MM.1S (cell line): ENCODE measurements around the gene PITPNM3.

Source experiments
- DNase-seq: peaks from one replicate; pipeline ENCODE4 v3.0.0-alpha.2; 2015
- H2AFZ ChIP-seq: fragments of 300-600 bp; sonication (generic); 2 replicates; pipeline ENCODE4 v1.6.0; 2016; ENCODE audit warnings: antibody characterized with exemption, low read length
- H3F3A ChIP-seq: fragments of 300-600 bp; sonication (generic); 2 replicates; pipeline ENCODE4 v1.6.1; 2016; ENCODE audit warnings: mild to moderate bottlenecking, antibody characterized with exemption, low read length, moderate library complexity, mixed read lengths; ENCODE audit not compliant: insufficient read depth
- H3K27ac ChIP-seq: fragments of 300-600 bp; sonication (generic); 2 replicates; pipeline ENCODE4 v1.5.1; 2016; ENCODE audit warnings: mild to moderate bottlenecking, low read length
- H3K27me3 ChIP-seq: fragments of 300-600 bp; sonication (generic); replicated peaks from 2 replicates; pipeline ENCODE4 v1.6.0; 2016; ENCODE audit warnings: low read length; ENCODE audit not compliant: insufficient read depth
- H3K36me3 ChIP-seq: fragments of 300-600 bp; sonication (generic); replicated peaks from 2 replicates; pipeline ENCODE4 v1.6.1; 2016; ENCODE audit warnings: mild to moderate bottlenecking, low read length, mixed read lengths; ENCODE audit not compliant: insufficient read depth
- H3K4me1 ChIP-seq: fragments of 300-600 bp; sonication (generic); 2 replicates; pipeline ENCODE4 v1.6.1; 2016; ENCODE audit warnings: low read length, mixed read lengths
- H3K4me2 ChIP-seq: fragments of 300-600 bp; sonication (generic); 2 replicates; pipeline ENCODE4 v1.6.0; 2016; ENCODE audit warnings: low read depth, low read length
- H3K4me3 ChIP-seq: fragments of 300-600 bp; sonication (generic); 2 replicates; pipeline ENCODE4 v1.5.1; 2016; ENCODE audit warnings: low read length, mixed read lengths
- H3K79me2 ChIP-seq: fragments of 300-600 bp; sonication (generic); 2 replicates; pipeline ENCODE4 v1.6.1; 2016; ENCODE audit warnings: mixed run types, low read length, mixed read lengths
- H3K9ac ChIP-seq: fragments of 300-600 bp; sonication (generic); 2 replicates; pipeline ENCODE4 v1.6.1; 2016; ENCODE audit warnings: low read length, mixed read lengths
- H3K9me2 ChIP-seq: fragments of 300-600 bp; sonication (generic); replicated peaks from 2 replicates; pipeline ENCODE4 v1.6.1; 2016; ENCODE audit warnings: mild to moderate bottlenecking, low read length, mixed read lengths; ENCODE audit not compliant: insufficient read depth
- H3K9me3 ChIP-seq: fragments of 300-600 bp; sonication (generic); replicated peaks from 2 replicates; pipeline ENCODE4 v1.6.1; 2016; ENCODE audit warnings: mild to moderate bottlenecking, low read length, mixed read lengths; ENCODE audit not compliant: insufficient read depth
- H4K20me1 ChIP-seq: fragments of 300-600 bp; sonication (generic); 2 replicates; pipeline ENCODE4 v1.6.1; 2016; ENCODE audit warnings: mild to moderate bottlenecking, low read length, moderate library complexity, mixed read lengths; ENCODE audit not compliant: insufficient read depth
- EZH2 ChIP-seq: fragments of 300-600 bp; sonication (generic); optimal IDR thresholded peaks from 2 replicates; pipeline ENCODE3; 2017; ENCODE audit warnings: low read depth, mild to moderate bottlenecking, antibody characterized with exemption, low read length, mixed read lengths
- EZH2phosphoT487 ChIP-seq: fragments of 300-600 bp; sonication (generic); IDR thresholded peaks from 2 replicates; pipeline ENCODE4 v1.6.1; 2018; ENCODE audit warnings: antibody characterized with exemption, low read length
- TF ChIP-seq, protein P1 (sequence below): fragments of 300-600 bp; sonication (generic); IDR thresholded peaks from 2 replicates; pipeline ENCODE4 v1.5.1; 2016; ENCODE audit warnings: antibody characterized with exemption, low read length, mixed read lengths

The PITPNM3 gene

DNA sequence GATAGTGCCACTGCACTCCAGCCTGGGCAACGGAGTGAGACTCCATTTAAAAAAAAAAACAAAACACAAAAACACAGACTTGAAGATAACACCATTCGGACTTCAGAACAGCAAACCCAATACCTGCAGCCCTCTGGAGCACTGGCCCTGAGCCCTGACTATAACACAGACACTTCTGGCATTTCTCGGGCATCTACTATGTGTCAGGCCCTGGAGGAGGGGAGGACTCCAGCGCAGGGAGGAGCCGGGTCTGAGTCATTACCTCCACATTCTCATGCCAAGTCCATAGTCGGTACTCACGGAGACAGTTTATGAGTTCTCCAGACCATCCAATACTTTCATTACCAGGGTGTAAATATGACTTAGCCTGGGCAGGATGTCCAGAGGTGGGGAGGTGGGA lies 48.8 kb downstream of the PITPNM3 start:
- Histone ChIP-seq H3K9me2 (no peaks in the 10 kb centered on the region), H2AFZ (no peak overlapping the region), H3K9me3 (no peaks in the 10 kb centered on the region), H3K4me2 (no peak overlapping the region), H3F3A (no peaks in the 10 kb centered on the region), H4K20me1 (no peaks in the 10 kb centered on the region), H3K4me3 (no peak overlapping the region), H3K27me3 (peaks cover 10% of the 10 kb centered on the region; the same call in 1 of the 2 replicates), H3K4me1 (no peaks in the 10 kb centered on the region), H3K27ac (no peak overlapping the region), H3K36me3 (no peaks in the 10 kb centered on the region), H3K79me2 (no peaks in the 10 kb centered on the region), H3K9ac (no peak overlapping the region)
- TF ChIP-seq EZH2phosphoT487: no peak
- TF ChIP-seq, protein P1, sequence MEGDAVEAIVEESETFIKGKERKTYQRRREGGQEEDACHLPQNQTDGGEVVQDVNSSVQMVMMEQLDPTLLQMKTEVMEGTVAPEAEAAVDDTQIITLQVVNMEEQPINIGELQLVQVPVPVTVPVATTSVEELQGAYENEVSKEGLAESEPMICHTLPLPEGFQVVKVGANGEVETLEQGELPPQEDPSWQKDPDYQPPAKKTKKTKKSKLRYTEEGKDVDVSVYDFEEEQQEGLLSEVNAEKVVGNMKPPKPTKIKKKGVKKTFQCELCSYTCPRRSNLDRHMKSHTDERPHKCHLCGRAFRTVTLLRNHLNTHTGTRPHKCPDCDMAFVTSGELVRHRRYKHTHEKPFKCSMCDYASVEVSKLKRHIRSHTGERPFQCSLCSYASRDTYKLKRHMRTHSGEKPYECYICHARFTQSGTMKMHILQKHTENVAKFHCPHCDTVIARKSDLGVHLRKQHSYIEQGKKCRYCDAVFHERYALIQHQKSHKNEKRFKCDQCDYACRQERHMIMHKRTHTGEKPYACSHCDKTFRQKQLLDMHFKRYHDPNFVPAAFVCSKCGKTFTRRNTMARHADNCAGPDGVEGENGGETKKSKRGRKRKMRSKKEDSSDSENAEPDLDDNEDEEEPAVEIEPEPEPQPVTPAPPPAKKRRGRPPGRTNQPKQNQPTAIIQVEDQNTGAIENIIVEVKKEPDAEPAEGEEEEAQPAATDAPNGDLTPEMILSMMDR: no peak
- no peak for TF ChIP-seq EZH2
- DNase-seq: no peak

DNA sequence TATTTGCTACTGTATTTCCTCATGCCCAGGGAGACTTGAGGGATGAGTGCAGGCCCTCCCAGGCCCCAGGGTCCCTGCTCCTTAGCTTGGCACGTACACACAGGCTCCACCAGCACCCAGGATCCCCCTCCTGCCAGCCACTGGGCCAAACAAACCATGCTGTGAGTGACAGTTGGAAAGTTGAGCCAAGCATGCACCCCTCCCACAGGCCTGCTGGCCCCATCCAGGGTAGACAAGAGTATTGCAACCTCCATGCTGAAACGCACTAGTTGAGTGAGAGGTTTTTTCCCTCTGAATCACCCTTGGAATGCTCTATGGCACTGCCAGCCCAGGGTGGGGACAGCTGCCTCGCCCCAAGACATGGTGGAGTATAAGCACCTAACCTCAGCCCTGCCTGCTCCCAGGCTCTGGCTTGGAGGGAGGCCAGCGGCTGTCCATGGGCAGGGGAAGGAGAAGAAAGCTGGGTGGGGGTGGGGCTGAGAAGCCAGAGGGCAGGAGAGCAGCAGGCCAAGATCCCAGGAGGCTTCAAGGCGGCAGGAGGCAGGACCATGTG lies 49.6 kb downstream of the PITPNM3 start:
- no peaks in the 10 kb centered on the region for H3K36me3 ChIP-seq
- H3K4me3 ChIP-seq: no peak overlapping the region
- no peaks in the 10 kb centered on the region for H3K9me3 ChIP-seq
- no peaks in the 10 kb centered on the region for H4K20me1 ChIP-seq
- no peaks in the 10 kb centered on the region for H3K79me2 ChIP-seq
- H3K9me2 ChIP-seq: no peaks in the 10 kb centered on the region
- peaks cover 10% of the 10 kb centered on the region; the same call in 1 of the 2 replicates for H3K27me3 ChIP-seq
- H3K4me1 ChIP-seq: no peaks in the 10 kb centered on the region
- H2AFZ ChIP-seq: no peak overlapping the region
- H3K4me2 ChIP-seq: no peak overlapping the region
- H3F3A ChIP-seq: no peaks in the 10 kb centered on the region
- no peak for DNase-seq
- H3K9ac ChIP-seq: no peak overlapping the region
- TF ChIP-seq, protein P1: no peak
- TF ChIP-seq EZH2phosphoT487 (no peak), EZH2 (no peak)
- H3K27ac ChIP-seq: no peak overlapping the region

DNA sequence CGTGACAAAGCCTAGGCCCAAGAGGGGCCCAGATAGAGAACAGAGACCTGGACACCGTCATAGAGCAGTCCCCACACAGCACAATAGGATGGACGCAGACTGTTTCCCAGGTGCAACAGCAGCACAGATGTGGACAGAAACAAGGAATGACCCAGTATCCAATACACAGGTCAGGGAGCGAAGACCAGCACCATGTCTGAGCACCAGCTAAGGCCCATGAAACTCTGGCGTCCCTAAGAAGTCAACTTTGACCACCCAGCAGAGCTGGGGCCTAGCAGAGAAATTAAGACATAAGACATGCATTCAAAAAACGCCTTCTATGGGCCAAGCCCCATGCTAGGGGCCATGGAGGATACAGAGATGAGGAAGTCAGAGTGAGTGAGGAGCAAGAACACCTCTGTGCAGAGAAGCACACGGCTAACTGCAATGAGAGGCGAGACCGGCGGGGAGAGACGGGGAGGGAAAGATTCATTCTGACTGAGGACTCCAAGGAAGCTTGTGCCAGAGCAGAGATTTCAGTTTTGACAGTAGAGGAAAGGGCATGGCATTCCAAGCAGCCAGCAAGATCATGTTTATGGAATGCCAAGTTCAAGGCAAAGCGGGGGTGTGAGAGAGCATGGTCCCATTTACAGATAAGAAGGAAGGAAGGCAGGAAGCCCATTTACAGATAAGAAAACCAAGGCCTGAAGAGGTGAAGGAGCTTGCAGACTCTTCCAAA lies 50.8 kb downstream of the PITPNM3 start:
- H3K36me3 ChIP-seq: no peaks in the 10 kb centered on the region

More for the DNA sequence above, 50.8 kb downstream of the PITPNM3 start:
- Histone ChIP-seq H3K4me2 (no peak overlapping the region), H3K9ac (no peak overlapping the region), H3K9me2 (no peaks in the 10 kb centered on the region), H2AFZ (no peak overlapping the region), H3K4me3 (no peak overlapping the region), H4K20me1 (no peaks in the 10 kb centered on the region), H3F3A (no peaks in the 10 kb centered on the region), H3K79me2 (no peaks in the 10 kb centered on the region), H3K4me1 (no peaks in the 10 kb centered on the region), H3K27ac (no peak overlapping the region), H3K9me3 (no peaks in the 10 kb centered on the region), H3K27me3 (peaks cover 10% of the 10 kb centered on the region; the same call in 1 of the 2 replicates)
- TF ChIP-seq EZH2 (no peak), EZH2phosphoT487 (no peak)
- TF ChIP-seq, protein P1: no peak
- DNase-seq: no peak
